GM21529 (cell line): ENCODE data around the gene C1QL4.
A peak's percentile ranks its signal among the peaks of the same experiment; 100 is the strongest.
"Not testable (repeated sequence)": the region's sequence is repeated elsewhere in the genome, so short reads cannot be mapped to it uniquely, and the experiment has no call there.

Experiments used
- ATAC-seq: cut with Tn5 transposase; IDR thresholded peaks from one replicate; pipeline ENCODE4 v1.9.1; 2021; ENCODE audit not compliant: unreplicated experiment

The C1QL4 gene

DNA sequence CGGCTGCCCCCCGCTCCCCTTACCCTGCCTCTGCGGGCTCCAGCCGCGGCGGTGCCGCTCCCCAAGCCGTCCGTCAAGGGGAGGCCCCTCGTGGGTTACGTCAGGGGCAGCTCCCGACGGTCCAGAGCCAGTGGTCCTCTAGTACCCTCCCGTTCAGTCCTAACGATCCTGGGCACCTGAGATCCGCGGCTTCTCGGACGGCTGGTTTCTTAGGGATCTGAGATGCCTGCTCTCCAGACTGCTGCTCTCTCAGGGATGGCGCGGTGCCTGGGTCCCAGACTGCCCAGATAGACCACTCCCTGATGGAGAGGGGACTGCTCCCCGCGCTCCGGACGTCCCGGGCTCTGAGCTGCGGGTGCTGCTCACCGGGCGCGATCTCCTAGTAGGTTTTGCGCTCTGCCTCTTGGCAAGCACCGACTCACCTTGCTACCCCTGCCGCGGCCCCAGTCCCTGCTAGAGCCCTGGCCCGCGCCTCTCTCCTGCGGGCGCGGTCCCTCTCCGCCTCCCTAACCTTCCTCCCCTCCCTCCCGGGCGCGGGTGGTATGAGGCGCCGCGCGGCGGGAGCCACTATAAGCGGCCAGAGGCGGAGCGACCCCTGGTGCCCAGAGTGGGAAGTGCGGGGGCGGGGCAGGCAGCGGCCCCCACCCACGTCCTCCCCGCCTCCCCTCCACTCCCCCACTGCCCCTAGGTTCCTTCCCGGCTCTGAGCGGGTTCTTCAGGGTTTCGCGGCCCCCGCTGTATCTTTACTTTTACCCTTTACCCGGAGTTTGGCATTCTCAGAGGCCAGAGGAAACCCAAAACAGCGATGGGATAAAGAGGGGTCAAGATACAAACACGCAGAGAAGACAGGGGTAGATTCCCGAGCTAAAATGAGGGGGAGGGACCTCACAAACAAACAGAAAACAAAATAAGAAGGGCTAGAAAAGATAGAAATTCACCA is at the start of gene C1QL4:
Gene C1QL4, minus strand, starts transcription at position 544 of the 940 bp plus-strand sequence. CDS start 711 bp downstream, outside the sequence.
- ATAC-seq = peak; percentile 67

DNA sequence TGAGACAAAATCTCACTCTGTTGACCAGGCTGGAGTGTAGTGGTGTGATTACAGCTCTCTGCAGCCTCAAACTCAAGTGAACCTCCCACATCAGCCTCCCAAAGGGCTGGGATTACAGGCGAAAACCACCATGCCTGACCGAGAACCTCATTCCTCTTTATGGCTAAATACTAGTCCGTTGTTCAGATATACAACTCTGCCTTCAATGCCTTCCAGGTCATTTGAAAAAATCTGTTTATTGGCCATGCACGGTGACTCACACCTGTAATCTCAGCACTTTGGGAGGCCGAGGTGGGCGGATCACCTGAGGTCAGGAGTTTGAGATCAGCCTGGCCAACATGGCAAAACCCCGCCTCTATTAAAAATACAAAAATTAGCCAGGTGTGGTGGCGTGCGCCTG is 43.2 kb upstream of the C1QL4 start:
- ATAC-seq = not testable (repeated sequence)

DNA sequence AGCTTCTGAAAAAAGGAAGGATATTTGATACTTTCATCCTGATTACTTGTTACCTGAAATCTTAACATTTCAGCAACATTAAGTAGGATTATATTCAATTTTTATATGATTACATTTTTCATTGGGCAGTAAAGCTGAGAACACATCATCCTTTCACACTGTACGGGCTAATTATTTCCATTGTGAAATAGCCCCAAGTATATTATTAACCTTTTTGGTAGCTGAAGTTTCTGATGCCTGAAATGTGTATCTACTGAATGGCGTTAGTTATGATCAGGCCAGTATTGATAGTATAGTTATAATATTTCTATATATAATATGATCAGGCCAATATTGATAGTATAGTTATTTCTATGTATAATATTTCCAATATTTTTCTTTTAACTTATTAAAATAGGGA is 40.4 kb upstream of the C1QL4 start:
- no peak for ATAC-seq

DNA sequence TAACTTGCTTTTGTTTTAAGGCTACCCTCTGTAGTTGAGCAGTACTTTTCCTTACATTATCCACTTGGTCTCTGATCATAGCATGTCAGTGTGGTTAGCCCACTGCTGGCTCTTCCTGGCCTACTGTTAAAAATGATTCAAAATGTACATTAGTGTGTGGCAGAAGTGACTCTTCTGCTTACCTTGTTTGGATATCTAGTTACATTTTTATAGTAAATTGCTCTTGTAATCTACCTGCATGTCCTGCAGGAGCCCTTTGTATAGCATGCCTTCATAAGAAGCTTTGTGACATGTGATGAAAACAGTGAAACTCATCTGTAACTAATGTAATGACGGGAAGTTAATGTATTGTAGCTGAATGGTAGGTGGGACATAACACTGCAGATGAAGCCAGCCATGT is 38.4 kb upstream of the C1QL4 start:
- no peak for ATAC-seq

- ATAC-seq = no peak
Measured at GRCh38 chr12:49370539-49370938, 33.6 kb upstream of the C1QL4 start.

GRCh38 chr12:49369411-49370145 is 32.6 kb upstream of the C1QL4 start:
- peak; percentile 55 for ATAC-seq

- ATAC-seq = no peak
Measured at GRCh38 chr12:49368240-49368600, 31.2 kb upstream of the C1QL4 start.

GRCh38 chr12:49367381-49368239 is 30.6 kb upstream of the C1QL4 start, which contains the start of gene SPATS2:
TSS of gene SPATS2 (plus strand) at chr12:49367462. CDS start at chr12:49461013, 93,551 bp downstream.
- no peak for ATAC-seq

GRCh38 chr12:49366652-49367380 is 29.8 kb upstream of the C1QL4 start:
- ATAC-seq = peak; percentile 69

DNA sequence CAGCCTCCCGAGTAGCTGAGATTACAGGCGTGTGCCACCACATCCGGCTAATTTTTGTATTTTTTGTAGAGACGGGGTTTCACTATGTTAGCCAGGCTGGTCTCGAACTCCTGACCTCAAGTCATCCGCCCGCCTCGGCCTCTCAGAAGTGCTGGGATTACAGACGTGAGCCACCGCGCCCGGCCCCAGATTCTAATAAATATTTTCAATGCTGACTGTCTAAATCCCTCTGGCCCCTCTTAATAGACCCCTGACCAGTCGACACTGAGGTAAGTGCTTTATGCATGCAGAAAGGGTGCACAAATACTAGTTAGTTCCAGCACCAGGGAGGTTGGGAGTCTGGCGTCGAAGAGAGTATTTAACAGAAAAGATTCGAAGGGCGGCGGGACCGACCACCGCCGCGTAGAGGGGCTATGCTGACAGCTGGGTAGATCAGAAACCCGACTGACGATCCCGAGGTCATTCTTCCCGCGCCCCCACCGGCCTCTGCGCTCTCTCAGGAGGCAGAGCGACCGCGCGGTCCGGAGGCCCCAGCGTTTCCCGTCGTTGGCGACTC is 29.2 kb upstream of the C1QL4 start:
- ATAC-seq = peak; percentile 7

- no peak for ATAC-seq
Measured at GRCh38 chr12:49365542-49365941, 28.6 kb upstream of the C1QL4 start.

DNA sequence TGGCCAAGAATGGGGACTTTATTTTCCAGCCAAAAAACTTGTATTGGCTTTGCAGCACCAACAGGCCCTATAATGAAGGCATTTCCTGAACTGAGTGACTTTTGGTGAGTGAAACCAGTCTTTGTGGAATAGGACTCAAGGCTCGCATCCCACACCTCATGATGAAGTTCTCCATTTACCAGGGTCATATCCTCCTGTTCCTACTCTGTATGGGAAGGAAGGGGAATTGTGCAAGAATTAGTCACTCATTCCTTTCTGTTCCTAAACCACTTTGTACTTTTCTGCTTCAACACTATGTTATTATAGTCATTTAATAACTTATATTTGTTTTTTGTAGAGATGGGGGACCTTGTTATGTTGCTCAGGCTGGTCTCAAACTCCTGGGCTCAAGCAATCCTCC is 28.0 kb upstream of the C1QL4 start:
- no peak for ATAC-seq

GRCh38 chr12:49362077-49362476 is 25.1 kb upstream of the C1QL4 start:
- no peak for ATAC-seq

GRCh38 chr12:49359671-49360070 is 22.7 kb upstream of the C1QL4 start:
- ATAC-seq = no peak

- ATAC-seq = no peak
Measured at GRCh38 chr12:49358483-49359141, 21.6 kb upstream of the C1QL4 start.

DNA sequence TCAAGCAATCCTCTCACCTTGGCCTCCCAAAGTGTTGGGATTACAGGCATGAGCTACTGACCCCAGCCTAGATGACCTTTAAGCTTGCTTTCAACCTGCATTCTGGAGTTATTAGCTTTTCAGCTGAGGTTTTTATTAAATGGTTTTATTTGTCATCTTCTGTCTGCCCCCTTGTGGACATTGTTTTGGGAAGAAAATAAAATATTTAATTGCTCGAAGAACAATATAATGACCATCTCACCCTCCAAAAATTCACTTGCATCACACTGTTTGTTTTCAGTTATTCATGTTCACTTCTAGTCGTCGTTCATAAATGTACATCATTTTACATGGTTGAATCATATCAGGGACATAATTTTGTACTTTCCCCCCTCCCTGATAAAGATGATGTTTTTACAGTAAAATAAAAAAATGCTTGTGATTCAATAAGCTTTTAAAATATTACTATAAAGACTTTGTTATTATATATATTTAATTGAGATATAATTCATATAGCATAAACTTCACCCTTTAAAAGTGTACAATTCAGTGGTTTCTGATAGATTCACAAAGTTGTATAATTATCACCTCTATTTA is 20.2 kb upstream of the C1QL4 start:
- ATAC-seq = no peak

DNA sequence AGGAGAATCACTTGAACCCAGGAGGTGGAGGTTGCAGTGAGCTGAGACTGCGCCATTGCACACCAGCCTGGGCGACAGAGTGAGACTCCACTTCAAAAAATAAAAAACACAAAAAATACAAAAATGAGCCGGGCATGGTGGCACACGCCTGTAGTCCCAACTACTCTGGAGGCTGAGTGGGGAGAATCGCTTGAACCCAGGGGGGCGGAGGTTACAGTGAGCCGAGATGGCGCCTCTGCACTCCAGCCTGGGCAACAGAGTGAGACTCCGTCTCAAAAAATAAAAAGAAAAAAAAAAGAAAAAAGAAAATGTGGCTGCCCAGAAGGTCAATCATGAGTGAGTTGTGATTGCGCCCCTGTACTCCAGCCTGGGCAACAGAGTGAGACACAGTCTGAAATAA is 18.9 kb upstream of the C1QL4 start:
- ATAC-seq = no peak

- no peak for ATAC-seq
Measured at GRCh38 chr12:49352351-49352750, 15.4 kb upstream of the C1QL4 start.

GRCh38 chr12:49349266-49349665 is 12.3 kb upstream of the C1QL4 start:
- no peak for ATAC-seq
